Measurements from ENCODE around the gene EIF4A3.
"Not testable (repeated sequence)": the region's sequence is repeated elsewhere in the genome, so short reads cannot be mapped to it uniquely, and the experiment has no call there.

Gene EIF4A3

GRCh38 chr17:80163336-80163735 is 16.4 kb upstream of the EIF4A3 start:
- ATAC-seq (ENCODE audit: low read depth) (no peak), DNase-seq (ENCODE audit: low spot score in 2 of 2) (no peak)
- H3K36me3 Mint-ChIP-seq = peaks cover 2% of the 10 kb centered on the region
- peaks cover 23% of the 10 kb centered on the region for H3K27me3 Mint-ChIP-seq
- H3K9me3 Mint-ChIP-seq = no peaks in the 10 kb centered on the region
- no peak overlapping the region for H3K4me3 Mint-ChIP-seq
- peaks cover 2% of the 10 kb centered on the region for H3K4me1 Mint-ChIP-seq
- H3K27ac Mint-ChIP-seq = no peak overlapping the region

GRCh38 chr17:80160536-80160935 is 13.6 kb upstream of the EIF4A3 start:
- H3K9me3 Mint-ChIP-seq = peaks cover 4% of the 10 kb centered on the region
- peaks cover 2% of the 10 kb centered on the region for H3K4me1 Mint-ChIP-seq
- ATAC-seq (ENCODE audit: low read depth) (no peak), DNase-seq (ENCODE audit: low spot score in 2 of 2) (no peak)
- peaks cover 18% of the 10 kb centered on the region for H3K27me3 Mint-ChIP-seq
- H3K4me3 Mint-ChIP-seq = no peak overlapping the region
- peaks cover 2% of the 10 kb centered on the region for H3K36me3 Mint-ChIP-seq
- no peak overlapping the region for H3K27ac Mint-ChIP-seq

DNA sequence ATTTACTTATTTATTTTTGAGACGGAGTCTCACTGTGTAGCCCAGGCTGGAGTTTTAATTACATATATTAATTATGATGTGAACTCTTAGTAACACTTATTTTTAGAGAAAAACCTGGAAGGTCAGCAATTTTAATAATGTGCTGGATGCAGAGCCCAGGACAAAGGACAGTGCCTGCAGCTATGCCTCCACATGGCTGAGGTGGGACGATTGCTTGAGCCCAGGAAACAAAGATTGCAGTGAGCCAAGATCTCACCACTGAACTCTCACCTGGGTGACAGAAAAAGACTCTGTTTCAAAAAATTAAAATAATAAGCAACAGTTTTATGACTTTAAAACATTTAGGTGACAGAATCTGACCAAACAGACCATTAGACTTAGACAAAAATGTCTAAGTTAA is 11.9 kb upstream of the EIF4A3 start:
- peaks cover 14% of the 10 kb centered on the region for H3K27me3 Mint-ChIP-seq
- peaks cover 2% of the 10 kb centered on the region for H3K36me3 Mint-ChIP-seq
- no peak overlapping the region for H3K27ac Mint-ChIP-seq
- no peak for ATAC-seq (ENCODE audit: low read depth)
- no peak overlapping the region for H3K4me3 Mint-ChIP-seq
- H3K4me1 Mint-ChIP-seq = peaks cover 2% of the 10 kb centered on the region
- no peak for DNase-seq (ENCODE audit: low spot score in 2 of 2)
- H3K9me3 Mint-ChIP-seq = peaks cover 6% of the 10 kb centered on the region

DNA sequence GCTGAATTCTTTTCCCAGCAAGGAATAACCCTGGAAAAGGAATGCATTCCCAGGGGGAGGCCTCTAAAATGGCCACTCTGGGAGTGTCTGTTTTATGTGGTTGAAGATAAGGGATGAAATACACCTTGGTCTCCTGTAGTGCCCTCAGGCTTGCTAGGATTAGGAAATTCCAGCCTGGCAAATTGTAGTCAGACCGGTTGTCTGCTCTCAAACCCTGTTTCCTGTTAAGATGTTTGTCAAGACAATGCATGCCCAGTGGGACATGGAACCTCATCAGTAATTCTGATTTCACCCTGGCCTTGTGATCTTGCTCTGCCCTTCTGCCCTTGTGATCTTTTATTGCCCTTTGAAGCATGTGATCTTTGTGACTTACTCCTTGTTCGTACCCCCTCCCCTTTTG is 8.7 kb upstream of the EIF4A3 start:
- H3K4me1 Mint-ChIP-seq = peaks cover 12% of the 10 kb centered on the region
- not testable (repeated sequence) for DNase-seq (ENCODE audit: low spot score in 2 of 2); H3K9me3 Mint-ChIP-seq; H3K27ac Mint-ChIP-seq; H3K36me3 Mint-ChIP-seq; ATAC-seq (ENCODE audit: low read depth); H3K27me3 Mint-ChIP-seq; H3K4me3 Mint-ChIP-seq

DNA sequence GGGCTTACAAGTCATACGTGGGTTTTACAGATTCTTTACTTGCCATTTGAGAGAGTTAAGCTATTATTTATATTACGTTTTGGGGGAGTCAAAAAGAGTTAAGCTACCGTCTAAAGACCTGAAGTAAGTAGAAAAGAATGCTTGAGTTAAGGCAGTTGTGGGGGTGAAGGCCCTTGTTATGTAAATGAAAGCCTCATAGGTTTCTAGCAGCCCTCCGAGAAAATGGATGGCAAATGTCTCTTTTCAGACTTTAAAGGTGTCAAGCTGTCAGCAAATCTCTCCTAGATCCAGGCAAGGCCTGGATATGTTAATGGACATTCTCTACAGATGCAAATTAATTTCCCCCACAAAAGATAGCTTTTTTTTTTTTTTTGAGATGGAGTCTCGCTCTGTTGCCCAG is 7.2 kb upstream of the EIF4A3 start:
- Mint-ChIP-seq H3K27me3 (no peaks in the 10 kb centered on the region), H3K4me1 (peaks cover 12% of the 10 kb centered on the region), H3K4me3 (no peak overlapping the region), H3K36me3 (no peaks in the 10 kb centered on the region), H3K9me3 (peaks cover 6% of the 10 kb centered on the region), H3K27ac (no peak overlapping the region)
- no peak for DNase-seq (ENCODE audit: low spot score in 2 of 2)
- no peak for ATAC-seq (ENCODE audit: low read depth)

DNA sequence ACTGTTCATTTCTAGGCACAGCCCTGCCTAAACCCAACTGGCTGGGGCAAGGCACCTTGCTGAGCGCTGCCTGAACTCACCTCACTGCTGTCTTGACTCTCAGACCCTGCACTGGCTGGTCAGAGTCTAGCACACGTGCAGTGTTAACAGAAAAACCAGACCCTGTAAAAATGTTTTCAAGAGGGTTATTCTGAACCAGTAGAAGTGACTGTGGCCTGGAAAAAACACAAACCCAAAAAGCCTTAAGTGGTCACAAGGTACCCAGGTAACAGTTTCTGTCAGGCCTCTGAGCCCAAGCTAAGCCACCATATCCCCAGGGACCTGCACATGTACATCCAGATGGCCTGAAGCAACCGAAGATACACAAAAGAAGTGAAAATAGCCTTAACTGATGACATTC is 6.1 kb upstream of the EIF4A3 start:
- no peak overlapping the region for H3K4me3 Mint-ChIP-seq
- no peaks in the 10 kb centered on the region for H3K36me3 Mint-ChIP-seq
- H3K4me1 Mint-ChIP-seq = peaks cover 14% of the 10 kb centered on the region
- no peaks in the 10 kb centered on the region for H3K27me3 Mint-ChIP-seq
- DNase-seq (ENCODE audit: low spot score in 2 of 2) = no peak
- H3K27ac Mint-ChIP-seq = no peak overlapping the region
- peaks cover 6% of the 10 kb centered on the region for H3K9me3 Mint-ChIP-seq
- ATAC-seq (ENCODE audit: low read depth) = peak; percentile 15

DNA sequence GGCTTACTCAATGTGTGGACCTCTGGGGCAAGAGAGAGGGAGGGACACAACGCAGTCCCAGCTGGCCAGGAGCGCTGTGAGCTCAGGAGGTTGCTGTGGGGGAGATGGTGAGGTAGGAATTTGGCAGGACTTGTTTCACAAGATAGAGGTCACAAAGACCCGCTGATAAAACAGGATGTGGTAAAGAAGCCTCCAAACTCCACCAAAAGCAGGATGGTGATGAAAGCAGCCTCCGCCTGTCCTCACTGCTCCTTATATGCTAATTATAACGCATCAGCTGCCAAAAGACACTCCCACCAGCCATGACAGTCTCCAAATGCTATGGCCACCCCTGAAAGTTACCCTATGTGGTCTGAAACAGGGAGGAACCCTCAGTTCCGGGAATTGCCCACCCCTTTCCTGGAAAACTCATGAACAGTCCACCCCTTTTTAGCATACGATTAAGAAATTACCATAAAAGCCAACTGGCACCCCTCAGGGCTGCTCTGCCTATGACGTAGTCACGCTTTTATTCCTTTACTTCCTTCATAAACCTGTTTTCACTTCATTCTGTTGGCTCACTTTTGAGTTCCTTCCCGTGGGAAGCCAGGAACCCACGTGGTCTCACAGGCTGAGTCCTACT is 5.3 kb upstream of the EIF4A3 start:
- H3K27ac Mint-ChIP-seq = no peak overlapping the region
- no peaks in the 10 kb centered on the region for H3K27me3 Mint-ChIP-seq
- ATAC-seq (ENCODE audit: low read depth) (no peak), DNase-seq (ENCODE audit: low spot score in 2 of 2) (no peak)
- no peaks in the 10 kb centered on the region for H3K36me3 Mint-ChIP-seq
- H3K4me3 Mint-ChIP-seq = no peak overlapping the region
- peaks cover 14% of the 10 kb centered on the region for H3K4me1 Mint-ChIP-seq
- peaks cover 6% of the 10 kb centered on the region for H3K9me3 Mint-ChIP-seq

DNA sequence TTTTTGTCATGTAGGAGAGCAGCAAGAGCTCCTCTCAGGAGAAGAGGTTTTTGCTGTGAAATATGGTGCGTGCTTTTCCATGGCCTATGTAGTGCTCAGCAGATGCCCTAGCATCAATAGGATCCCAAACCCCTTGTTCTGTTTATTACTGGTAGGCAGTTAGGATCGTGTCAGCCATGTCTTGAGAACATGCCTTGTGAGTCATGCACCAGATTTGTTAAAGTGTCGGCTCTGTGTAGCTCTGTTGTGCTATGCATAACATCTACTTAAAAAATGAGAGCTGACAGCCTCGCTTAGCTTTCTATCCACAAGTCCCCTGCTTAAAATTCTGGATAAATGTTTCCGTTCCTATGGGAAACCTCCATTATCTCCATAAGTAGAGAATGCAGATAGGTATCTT is 4.4 kb upstream of the EIF4A3 start:
- peaks cover 14% of the 10 kb centered on the region for H3K4me1 Mint-ChIP-seq
- H3K27me3 Mint-ChIP-seq = no peaks in the 10 kb centered on the region
- no peak overlapping the region for H3K27ac Mint-ChIP-seq
- no peak for ATAC-seq (ENCODE audit: low read depth)
- H3K9me3 Mint-ChIP-seq = peaks cover 5% of the 10 kb centered on the region
- H3K36me3 Mint-ChIP-seq = no peaks in the 10 kb centered on the region
- H3K4me3 Mint-ChIP-seq = no peak overlapping the region
- no peak for DNase-seq (ENCODE audit: low spot score in 2 of 2)

DNA sequence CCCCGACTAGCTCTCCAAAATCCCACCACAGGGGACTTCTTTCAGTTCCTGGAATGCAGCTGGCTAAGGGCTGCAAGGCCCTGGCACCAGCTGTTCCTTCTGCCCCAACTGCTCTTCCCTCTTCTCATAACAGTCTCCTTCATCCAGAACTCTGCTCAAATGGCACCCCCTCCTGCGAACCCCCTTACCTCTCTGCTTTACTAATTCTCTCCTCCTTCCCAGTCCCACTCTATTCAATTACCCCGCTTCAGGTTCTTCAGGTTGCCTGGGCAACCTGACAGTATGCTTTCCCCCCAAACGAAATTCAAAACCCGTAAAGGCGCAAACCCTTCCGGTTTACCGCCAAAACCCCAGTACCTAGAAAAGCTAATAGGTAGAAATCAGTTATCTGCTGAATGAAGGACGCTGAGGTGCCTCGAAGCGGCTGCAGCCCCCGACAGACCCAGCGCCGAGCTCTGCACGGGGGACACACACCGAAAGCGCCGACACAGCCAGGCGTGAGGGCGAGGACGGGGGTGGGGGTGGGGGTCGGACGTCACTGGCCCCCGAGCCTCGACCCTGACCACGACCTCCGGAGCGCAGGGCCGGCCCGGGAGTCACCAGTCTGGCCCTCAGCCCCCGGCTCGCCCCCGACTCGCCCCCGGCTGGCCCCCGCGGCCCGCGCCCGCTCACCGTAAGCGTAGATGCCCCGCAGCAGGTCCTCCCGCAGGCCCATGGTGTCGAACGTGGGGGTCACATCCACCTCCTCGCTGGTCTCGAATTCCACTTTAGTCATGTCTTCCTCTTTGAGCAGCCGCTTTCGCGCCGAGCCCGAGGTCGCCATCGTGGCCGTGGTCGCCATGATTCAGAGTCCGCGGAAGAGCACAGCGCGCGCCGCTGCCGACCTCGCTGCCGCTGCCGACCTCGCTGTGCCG is 550 bp downstream of the EIF4A3 start:
- DNase-seq (ENCODE audit: low spot score in 2 of 2) (no peak), ATAC-seq (ENCODE audit: low read depth) (no peak)
- Mint-ChIP-seq H3K36me3 (peaks cover 3% of the 10 kb centered on the region), H3K27me3 (no peaks in the 10 kb centered on the region), H3K27ac (peak overlapping the region; percentile 93), H3K4me1 (peaks cover 18% of the 10 kb centered on the region), H3K4me3 (peak overlapping the region; percentile 98), H3K9me3 (no peaks in the 10 kb centered on the region)

DNA sequence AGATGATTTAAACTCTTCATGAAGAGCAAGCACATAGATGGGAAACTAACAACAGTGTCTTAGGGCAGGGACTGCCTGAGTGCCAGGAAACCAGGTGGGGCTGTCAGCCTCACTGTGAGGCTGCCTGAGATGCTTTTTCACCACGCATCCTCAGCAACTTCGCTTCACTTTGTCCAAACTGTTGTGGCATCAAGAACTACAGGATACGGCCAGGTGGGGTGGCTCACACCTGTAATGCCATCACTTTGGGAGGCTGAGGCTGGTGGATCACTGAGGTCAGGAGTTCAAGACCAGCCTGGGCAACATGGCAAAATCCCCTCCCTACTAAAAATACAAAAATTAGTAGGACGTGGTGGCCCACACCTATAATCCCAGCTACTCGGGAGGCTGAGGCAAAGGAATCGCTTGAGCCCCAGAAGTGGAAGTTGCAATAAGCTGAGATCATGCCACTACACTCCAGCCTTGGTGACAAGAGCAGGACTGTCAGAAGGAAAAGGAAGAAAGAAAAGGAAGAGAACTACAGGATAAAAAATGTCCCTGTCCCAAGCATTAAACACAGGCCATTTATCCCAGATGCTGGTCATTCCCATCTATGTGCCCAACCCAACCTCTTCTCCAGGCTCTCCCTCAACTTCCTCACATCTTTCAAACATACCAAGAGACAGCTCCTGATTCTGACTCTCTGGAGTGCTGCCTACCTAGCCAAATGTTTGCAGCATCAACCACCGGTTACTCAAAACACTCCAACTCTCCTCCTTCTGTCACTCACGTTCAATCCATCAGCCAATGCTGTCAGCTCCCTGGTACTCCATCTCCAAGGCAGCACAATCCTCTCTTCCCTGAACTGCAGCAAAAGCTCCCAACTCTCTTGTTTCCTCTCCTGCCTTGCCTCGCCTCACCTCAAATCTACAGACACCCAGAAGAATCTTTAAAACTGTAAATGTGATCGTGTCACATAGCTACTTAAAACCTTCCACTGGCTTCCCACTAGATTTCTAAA is 1.6 kb downstream of the EIF4A3 start:
- Mint-ChIP-seq H3K27me3 (no peaks in the 10 kb centered on the region), H3K4me3 (peak overlapping the region; percentile 86), H3K4me1 (peaks cover 18% of the 10 kb centered on the region), H3K27ac (peak overlapping the region; percentile 93), H3K9me3 (no peaks in the 10 kb centered on the region), H3K36me3 (peaks cover 3% of the 10 kb centered on the region)
- DNase-seq (ENCODE audit: low spot score in 2 of 2) (no peak), ATAC-seq (ENCODE audit: low read depth) (no peak)

- no peak overlapping the region for H3K27ac Mint-ChIP-seq
- H3K9me3 Mint-ChIP-seq = no peaks in the 10 kb centered on the region
- peaks cover 17% of the 10 kb centered on the region for H3K36me3 Mint-ChIP-seq
- H3K4me1 Mint-ChIP-seq = peaks cover 16% of the 10 kb centered on the region
- no peak for ATAC-seq (ENCODE audit: low read depth)
- H3K4me3 Mint-ChIP-seq = no peak overlapping the region
- no peaks in the 10 kb centered on the region for H3K27me3 Mint-ChIP-seq
- no peak for DNase-seq (ENCODE audit: low spot score in 2 of 2)
Observed at GRCh38 chr17:80142929-80143328, 4.0 kb downstream of the EIF4A3 start.

DNA sequence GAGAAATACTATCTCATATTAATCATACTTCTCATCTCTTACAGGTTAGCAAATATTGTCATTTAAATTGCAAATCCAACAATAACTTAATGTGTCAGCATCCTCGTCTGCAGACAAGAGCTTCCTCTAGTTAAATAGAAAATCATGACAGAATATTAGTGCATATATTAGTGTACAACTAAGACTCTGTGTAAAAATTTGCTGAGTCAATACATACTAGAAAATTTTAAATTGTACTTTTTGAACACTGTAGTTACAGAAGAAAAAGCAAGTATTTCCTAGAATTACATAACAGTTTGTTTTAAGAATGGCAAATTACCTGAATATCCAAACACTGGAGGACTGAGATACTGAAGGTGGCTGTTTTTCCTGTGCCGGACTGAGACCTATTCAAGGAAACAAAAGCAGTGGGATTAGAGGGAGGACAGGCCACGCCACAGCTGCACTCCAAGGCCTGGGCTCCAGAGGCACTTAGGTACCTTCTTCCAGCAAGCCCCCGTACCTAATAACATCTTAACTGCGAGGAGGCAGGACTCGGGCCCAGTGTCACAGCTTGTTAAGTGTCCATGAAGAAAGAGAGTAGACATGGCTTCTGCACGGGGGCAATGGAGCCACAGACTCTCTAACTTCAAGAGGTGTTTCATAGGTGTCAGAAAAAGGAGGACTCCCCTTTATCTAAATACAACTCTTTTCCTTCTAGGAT is 5.3 kb downstream of the EIF4A3 start:
- H3K4me3 Mint-ChIP-seq = no peak overlapping the region
- peaks cover 30% of the 10 kb centered on the region for H3K36me3 Mint-ChIP-seq
- H3K4me1 Mint-ChIP-seq = peaks cover 16% of the 10 kb centered on the region
- no peaks in the 10 kb centered on the region for H3K27me3 Mint-ChIP-seq
- no peak for DNase-seq (ENCODE audit: low spot score in 2 of 2)
- H3K27ac Mint-ChIP-seq = no peak overlapping the region
- H3K9me3 Mint-ChIP-seq = no peaks in the 10 kb centered on the region
- no peak for ATAC-seq (ENCODE audit: low read depth)

DNA sequence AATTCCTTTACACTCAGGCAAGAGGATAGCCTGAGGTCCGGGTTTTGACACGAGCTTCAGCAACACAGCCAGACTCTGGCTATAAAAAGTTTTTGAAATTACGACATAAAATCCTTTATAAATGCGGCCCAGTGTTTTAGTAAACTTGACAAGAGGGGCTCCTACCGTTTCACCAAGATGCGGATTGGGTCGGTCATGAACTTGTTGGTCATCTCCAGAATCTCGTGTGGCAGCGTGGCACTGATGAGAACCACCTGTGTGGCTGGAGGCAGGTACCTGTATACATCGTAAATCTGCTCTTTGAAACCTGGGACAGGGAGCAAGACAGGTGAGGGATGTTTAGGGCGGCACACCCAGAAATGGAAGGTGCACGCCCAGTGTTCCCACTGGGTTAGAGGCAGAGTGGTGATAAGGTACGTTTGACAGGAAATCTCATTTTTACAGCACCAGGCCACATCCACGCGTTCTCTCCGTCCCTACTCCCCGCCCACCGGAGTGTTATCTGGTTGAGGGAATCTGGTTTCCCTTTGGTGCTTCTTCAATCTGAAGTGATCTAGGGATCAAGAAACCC is 8.0 kb downstream of the EIF4A3 start:
- H3K9me3 Mint-ChIP-seq = no peaks in the 10 kb centered on the region
- peaks cover 42% of the 10 kb centered on the region for H3K36me3 Mint-ChIP-seq
- ATAC-seq (ENCODE audit: low read depth) = no peak
- H3K4me3 Mint-ChIP-seq = no peak overlapping the region
- no peak for DNase-seq (ENCODE audit: low spot score in 2 of 2)
- no peaks in the 10 kb centered on the region for H3K4me1 Mint-ChIP-seq
- no peak overlapping the region for H3K27ac Mint-ChIP-seq
- H3K27me3 Mint-ChIP-seq = no peaks in the 10 kb centered on the region
